ENCODE measurements around the gene PHAX.
"Not testable (repeated sequence)": the region's sequence is repeated elsewhere in the genome, so short reads cannot be mapped to it uniquely, and the experiment has no call there.

PHAX gene

DNA sequence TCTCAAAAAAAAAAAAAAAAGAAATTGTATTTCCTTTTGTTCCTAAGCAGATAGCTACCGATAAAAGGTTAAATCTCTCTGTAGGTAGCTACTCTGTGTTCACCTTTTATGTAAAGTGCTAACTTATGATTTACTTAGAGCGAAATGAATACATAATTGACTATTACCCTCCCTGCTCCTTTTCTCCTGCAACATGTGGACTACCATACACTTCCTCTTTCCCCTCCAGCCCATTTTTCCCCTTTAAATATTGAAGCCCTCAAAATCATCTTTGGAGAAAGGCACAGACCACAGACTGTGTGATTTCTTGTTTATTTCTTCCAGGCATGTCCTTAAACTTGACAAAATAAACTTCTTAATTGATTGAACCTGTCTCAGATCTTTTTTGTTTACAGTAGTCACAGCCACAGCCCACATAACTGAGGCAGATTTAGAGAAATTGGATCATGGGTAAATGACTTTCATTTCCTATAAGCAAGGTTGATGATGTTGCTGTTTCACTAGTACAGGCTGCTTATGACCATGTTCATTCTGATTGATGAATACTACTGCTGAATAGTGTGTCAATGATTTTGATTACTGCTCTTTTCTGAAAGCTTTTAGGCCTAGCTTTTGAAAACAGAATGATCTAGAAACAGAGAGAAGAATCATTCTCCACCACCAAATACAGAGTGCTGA is 59.2 kb downstream of the PHAX start:
- no peak for DNase-seq

DNA sequence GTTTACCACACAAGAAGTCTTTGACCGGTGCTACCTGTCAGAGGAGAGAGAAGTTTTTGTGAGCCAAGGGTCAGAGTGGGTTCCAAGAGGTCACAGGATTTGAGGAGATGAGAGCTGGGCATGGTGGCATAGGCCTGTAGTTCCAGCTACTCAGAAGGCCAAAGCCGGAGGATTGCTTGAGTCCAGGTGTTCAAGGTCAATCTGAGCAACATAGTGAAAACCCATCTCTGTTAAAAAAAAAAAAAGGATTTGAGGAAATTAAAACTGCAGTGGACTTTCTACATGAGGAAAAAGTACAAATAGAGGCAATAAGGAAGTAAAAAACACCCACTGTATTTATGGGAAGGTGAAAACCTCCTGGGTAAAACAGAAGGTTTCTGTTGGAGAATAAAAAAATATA is 63.8 kb downstream of the PHAX start:
- no peak for DNase-seq

DNA sequence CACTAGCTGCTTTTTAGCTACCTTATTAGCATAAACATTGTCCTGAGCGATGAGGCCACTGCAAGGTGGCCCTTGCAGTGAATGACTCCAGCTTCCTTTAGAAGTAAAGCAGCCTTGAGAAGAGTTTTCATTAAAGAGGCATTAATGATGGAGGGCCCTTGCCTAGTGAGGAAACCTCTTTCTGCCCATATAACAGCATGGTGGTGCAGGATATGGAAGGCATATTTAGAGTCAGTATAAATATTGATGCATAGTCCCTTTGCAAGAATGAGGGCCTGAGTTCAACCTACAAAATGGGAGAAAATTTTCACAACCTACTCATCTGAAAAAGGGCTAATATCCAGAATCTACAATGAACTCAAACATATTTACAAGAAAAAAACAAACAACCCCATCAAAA is 69.4 kb downstream of the PHAX start:
- not testable (repeated sequence) for DNase-seq

DNA sequence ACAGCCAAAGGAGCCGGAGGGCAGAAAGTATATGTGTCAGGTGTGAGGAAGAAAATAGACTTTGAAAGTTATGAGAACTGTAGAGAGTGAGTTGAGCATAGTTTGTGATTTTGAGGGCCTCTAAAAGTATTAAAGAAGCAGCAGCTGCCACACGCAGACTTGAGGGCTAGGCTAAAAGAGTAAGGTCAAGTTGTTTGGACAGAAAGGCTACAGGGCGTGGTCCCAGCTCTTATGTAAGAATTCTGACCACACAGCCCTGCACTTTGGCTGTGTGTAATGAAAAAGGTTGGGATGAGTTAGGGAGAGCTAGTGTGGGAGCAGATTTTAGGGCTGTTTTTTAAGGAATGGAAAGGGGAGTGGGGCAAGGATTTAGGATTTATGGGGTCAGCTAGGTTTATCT is 70.9 kb downstream of the PHAX start:
- not testable (repeated sequence) for DNase-seq

DNA sequence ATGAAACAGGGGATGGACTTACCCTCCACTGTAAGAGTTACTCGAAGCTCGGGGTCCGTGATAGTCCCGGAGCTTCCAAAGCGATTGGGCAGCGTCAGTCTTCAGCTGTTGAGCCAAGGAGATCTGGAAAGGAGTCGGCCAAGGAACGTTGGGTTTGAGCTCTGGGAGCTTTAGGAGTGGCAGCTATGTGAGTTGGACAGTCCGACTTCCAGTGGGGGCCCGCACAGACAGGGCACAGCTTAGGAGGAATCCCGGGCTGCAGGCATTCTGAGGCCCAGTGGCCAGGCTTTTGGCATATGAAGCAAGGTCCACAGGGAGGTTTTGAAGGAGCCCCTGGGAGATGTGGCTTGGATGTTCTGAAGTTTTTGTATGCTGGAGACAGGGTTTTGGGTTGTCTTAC is 72.7 kb downstream of the PHAX start:
- no peak for DNase-seq

DNA sequence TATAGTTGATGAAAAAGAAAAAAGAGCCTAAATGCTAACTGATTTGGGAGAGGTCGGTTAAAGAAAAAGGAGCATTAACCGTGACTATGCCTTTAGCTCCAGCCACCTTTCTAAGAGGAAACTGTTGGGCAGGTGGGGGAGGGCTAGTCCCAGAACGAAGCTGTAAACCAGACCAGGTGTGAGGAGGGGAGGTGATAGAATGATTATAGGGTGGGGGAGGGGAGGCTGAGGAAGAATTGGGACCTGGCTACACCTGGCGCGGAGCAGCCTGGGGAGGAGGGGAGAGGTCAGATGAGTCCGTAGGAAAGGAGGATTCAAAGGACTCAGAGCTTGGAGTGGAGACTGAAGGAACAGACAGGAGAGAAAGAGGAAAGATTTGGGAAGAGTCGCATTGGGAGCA is 73.4 kb downstream of the PHAX start:
- no peak for DNase-seq

DNA sequence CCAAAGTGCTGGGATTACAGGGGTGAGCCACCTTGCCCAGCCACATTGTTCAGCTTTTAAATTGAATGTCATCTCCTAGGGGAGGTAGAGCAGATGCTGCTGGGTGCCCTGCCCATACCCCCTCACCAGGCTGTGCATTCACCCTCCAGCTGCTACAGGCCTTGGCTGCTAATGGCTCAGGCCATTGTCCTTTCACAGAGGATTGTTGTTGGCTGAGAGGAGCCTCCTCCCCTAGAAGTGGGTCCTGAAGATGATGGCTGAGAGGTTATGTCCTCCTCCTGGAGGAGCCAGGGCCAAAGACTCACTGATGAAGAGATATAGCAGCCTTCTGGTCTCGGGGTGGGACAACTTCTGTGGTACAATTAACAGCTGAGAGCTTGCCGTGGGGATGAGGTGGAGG is 74.6 kb downstream of the PHAX start:
- DNase-seq, result no peak

DNA sequence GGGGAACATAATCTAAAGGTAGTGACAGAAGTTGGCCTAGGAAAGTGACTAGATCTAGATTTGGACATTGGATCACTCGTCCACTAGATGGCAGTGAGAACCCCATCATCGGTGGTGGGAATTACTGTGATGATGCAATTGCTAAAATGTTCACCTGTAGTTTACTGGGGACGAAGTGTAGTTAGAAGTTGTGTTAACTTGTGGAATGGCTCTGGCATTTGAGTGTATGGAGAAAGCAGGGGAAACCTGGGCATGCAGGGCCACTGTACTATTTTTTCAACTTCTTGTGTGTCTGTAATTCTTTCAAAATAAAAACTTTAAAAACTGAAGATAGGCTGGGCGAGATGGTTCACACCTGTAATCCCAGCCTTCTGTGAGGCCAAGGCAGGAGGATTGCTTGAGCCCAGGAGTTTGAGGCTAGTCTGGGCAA is 75.5 kb downstream of the PHAX start:
- no peak for DNase-seq
